ENCODE data around the gene TAL1.

GRCh38 chr1:47233186-47233585 is 1.2 kb upstream of the TAL1 start:
- TF ChIP-seq, protein P1, sequence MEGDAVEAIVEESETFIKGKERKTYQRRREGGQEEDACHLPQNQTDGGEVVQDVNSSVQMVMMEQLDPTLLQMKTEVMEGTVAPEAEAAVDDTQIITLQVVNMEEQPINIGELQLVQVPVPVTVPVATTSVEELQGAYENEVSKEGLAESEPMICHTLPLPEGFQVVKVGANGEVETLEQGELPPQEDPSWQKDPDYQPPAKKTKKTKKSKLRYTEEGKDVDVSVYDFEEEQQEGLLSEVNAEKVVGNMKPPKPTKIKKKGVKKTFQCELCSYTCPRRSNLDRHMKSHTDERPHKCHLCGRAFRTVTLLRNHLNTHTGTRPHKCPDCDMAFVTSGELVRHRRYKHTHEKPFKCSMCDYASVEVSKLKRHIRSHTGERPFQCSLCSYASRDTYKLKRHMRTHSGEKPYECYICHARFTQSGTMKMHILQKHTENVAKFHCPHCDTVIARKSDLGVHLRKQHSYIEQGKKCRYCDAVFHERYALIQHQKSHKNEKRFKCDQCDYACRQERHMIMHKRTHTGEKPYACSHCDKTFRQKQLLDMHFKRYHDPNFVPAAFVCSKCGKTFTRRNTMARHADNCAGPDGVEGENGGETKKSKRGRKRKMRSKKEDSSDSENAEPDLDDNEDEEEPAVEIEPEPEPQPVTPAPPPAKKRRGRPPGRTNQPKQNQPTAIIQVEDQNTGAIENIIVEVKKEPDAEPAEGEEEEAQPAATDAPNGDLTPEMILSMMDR (IDR thresholded peaks at IDR 0.05) = no peak
- no peak for TF ChIP-seq EP300 (IDR thresholded peaks at IDR 0.05)
- TF ChIP-seq POLR2AphosphoS5 (IDR thresholded peaks at IDR 0.05) = no peak

Measured in gastroesophageal sphincter (tissue), 3 donors.